ENCODE results near the gene GRIP1.

DNA sequence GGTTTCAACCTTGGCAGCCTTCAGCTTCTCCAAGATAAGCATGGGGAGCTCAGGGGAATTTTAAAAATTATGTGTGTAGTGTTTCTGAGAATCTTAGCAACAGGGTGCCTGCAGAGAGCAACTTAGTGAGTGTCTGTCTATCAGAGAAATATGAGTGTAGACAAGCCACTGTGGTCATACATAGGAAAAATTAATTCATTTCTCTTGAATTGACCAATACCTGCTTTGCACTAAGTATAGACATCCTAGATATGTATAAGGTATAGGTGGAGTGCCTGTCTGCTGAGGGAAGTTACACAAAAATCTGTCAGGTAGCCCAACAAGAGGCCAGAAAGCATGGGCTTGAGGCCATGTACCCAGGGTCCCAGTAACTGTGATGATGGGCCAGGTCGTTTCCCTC lies 355.9 kb downstream of the GRIP1 start:
- TF ChIP-seq MYC (IDR thresholded peaks at IDR 0.05; ENCODE audit: low read depth, low read length) (no peak), POLR2A (IDR thresholded peaks at IDR 0.05; ENCODE audit: extremely low read depth, insufficient read length) (no peak)
- TF ChIP-seq, protein P1, sequence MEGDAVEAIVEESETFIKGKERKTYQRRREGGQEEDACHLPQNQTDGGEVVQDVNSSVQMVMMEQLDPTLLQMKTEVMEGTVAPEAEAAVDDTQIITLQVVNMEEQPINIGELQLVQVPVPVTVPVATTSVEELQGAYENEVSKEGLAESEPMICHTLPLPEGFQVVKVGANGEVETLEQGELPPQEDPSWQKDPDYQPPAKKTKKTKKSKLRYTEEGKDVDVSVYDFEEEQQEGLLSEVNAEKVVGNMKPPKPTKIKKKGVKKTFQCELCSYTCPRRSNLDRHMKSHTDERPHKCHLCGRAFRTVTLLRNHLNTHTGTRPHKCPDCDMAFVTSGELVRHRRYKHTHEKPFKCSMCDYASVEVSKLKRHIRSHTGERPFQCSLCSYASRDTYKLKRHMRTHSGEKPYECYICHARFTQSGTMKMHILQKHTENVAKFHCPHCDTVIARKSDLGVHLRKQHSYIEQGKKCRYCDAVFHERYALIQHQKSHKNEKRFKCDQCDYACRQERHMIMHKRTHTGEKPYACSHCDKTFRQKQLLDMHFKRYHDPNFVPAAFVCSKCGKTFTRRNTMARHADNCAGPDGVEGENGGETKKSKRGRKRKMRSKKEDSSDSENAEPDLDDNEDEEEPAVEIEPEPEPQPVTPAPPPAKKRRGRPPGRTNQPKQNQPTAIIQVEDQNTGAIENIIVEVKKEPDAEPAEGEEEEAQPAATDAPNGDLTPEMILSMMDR (IDR thresholded peaks at IDR 0.05; ENCODE audit: low read depth, low read length) = no peak
- TF ChIP-seq, protein P2, sequence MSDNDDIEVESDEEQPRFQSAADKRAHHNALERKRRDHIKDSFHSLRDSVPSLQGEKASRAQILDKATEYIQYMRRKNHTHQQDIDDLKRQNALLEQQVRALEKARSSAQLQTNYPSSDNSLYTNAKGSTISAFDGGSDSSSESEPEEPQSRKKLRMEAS (IDR thresholded peaks at IDR 0.05; ENCODE audit: low read depth, low read length) = no peak

Data from NB4 (cell line).